Hematopoietic multipotent progenitor cell treated with erythropoietin and hydrocortisone succinate and interleukin-3 and kit ligand, for 6 days (in vitro differentiated cells): ENCODE data around the gene PCDHB11.
"Not testable (repeated sequence)": the region's sequence is repeated elsewhere in the genome, so short reads cannot be mapped to it uniquely, and the experiment has no call there.

Experiments used
- DNase-seq: peaks from one replicate; pipeline ENCODE4 v3.0.0-alpha.2; 2015

Gene PCDHB11

DNA sequence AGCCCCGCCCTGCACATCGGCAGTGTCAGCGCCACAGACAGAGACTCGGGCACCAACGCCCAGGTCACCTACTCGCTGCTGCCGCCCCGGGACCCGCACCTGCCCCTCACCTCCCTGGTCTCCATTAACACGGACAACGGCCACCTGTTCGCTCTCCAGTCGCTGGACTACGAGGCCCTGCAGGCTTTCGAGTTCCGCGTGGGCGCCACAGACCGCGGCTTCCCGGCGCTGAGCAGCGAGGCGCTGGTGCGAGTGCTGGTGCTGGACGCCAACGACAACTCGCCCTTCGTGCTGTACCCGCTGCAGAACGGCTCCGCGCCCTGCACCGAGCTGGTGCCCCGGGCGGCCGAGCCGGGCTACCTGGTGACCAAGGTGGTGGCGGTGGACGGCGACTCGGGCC, 47.5 kb downstream of the PCDHB11 start:
- not testable (repeated sequence) for DNase-seq

- DNase-seq = not testable (repeated sequence)
These were observed 48.0 kb downstream of the PCDHB11 start for GRCh38 chr5:141247434-141247833.

- no peak for DNase-seq
These were observed 51.1 kb downstream of the PCDHB11 start for GRCh38 chr5:141250576-141250975.
